GM21447 (cell line): ENCODE measurements around the gene TFDP1.

Experiments
- ATAC-seq: cut with Tn5 transposase; IDR thresholded peaks from one replicate; pipeline ENCODE4 v1.9.1; 2021; ENCODE audit not compliant: unreplicated experiment

TFDP1 gene, protein sequence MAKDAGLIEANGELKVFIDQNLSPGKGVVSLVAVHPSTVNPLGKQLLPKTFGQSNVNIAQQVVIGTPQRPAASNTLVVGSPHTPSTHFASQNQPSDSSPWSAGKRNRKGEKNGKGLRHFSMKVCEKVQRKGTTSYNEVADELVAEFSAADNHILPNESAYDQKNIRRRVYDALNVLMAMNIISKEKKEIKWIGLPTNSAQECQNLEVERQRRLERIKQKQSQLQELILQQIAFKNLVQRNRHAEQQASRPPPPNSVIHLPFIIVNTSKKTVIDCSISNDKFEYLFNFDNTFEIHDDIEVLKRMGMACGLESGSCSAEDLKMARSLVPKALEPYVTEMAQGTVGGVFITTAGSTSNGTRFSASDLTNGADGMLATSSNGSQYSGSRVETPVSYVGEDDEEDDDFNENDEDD

DNA sequence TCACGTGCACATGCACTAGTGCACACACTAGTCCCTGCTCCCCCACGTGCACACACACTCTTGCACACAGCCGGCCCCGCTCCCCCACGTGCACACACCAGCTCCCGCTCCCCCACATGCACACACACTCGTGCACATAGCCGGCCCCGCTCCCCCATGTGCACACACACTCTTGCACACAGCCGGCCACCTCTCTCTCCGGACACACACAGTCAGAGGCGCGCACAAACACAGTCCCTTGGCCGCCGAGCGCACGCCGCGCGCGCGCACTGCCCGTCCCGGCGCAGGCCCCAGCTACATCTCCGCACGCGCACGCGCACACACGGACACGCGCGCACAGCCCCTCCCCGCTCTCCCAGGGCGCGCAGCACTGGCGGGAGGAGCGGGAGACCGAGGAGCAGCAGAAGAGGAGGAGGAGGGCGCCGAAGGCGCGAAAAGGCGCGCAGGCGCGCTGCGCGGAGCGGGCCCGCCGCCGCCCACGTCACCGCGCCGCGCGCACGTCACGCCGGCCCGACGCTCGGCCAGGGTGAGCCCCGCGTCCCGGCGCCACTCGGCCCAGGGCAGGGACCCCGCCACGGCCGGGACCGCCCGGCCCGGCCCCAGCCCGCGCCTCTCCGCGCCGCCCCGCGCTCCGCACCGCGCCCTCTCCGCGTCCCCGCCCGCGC is at the start of gene TFDP1:
Gene TFDP1 (plus strand): TSS at position 549 of the 665 bp plus-strand sequence. CDS start 1,085 bp downstream, outside the sequence.
- ATAC-seq: peak; percentile 73

DNA sequence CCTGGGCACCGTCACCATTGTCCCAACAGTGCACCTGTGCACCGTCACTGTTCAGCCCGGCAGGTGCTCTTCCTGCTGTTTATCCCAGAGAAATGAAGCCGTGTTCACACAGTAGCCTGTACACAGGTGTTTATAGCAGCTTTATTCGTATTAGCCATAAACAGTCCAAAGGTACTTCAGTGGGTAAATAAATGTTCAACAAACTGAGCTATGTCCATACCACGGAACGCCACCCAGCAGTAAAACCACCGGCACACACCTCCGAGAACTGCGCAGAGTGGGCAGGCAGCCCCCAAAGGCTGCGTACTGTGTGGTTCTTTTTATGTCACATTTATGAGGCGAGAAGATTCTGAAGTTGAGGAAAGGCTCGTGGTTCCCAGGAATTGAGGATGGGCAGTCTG is 49.2 kb upstream of the TFDP1 start:
- no peak for ATAC-seq

DNA sequence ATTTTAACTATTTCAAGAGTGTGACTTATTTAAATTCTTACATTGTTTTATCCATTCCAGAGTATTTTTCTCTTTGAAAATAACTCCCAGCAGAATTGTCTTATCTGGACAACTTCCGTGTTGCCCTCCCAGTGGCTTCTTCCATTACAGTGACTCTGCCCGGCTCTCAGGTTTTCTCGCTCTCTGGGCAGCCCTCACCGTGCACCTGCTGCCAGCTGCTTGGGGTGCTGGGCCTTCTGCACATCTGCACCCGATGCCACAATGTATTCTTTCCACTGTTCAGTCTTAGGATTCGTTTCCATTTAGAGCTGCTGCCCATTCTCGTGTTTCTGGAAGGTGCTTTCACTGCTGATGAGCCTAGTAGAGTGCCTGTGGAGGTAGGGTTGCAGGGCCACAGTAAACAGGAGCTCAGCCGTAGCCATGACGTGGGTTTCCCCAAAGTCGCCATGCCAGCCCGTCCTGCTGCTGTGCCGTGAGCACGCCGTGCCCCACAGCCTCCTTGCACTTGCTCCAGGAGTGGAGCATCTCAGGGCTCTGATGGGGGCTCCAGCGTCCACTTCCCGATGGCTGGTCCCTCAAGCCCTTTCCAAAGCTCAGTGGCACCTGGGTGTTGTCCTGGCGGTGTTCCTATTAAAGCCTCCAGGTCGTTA is 48.0 kb upstream of the TFDP1 start:
- no peak for ATAC-seq

DNA sequence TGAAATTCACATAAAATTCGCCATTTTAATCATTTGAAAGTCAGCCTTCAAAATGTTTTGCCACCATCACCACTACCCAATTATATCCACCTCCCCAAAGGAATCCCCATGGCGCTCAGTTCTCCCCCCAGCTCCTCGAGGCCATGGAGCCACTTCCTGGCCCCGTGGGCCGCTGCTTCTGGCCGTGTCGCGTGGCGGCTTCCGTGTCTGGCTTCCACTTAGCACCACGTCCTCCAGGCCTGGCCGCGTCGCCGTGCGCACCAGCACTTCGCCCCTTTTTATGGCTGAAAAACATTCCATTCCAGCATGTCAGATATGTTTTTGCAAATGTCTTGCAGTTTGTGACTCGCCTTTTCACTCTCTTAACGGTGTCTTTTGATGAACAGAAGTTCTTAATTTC is 47.3 kb upstream of the TFDP1 start:
- ATAC-seq: no peak

DNA sequence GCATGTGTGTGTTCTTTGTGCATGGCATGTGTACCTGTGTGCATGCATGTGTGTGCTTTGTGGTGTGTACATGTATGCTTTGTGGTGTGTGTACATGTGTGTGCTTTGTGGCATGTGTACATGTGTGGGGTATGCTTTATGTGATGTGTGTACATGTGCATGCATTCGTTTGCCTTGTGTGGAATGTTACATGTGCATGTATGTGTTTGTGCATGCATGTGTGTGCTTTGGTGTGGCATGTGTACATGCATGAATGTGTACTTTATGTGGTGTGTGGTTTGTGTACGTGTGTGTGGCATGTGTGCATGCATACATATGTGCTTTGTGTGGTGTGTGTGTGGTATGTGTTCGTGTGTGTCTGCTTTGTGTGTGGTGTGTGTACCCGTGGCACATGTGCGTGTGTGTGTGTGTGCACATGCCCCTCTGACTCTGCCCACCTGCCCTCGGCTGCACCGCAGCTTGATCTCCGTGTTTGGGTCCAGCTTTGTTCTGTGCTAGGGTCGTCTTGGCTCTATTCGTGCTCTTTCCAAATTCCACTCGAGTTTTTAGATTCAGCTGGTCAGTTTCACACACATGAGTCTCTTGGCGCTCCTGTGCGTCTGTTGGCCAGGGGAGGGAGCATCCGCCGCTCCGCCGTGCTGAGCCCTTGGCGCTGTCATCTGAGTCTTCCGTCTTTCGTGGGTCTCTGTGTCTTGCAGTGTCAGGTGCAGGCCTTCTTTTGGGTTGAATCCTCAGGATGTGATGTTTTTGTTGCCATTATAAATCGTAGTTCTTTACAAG is 46.5 kb upstream of the TFDP1 start:
- no peak for ATAC-seq

DNA sequence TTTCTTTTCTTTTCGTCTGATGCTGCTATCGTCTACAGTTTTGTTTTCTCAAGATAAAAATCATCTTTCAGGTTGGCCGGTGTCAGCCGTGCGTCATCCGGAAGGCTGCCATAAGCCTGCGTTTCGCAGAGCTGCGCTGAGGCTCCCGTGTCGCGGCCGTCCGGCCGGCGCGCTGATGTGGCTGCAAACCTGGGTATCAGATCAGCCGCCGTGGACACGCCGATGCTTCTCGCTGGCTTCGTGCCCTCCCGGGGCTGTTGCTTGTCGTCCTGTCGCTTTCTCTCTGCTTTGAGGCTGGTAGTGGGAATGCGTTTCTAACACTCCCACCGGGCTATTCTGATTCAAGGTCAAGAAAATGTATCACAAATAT is 45.9 kb upstream of the TFDP1 start:
- no peak for ATAC-seq

DNA sequence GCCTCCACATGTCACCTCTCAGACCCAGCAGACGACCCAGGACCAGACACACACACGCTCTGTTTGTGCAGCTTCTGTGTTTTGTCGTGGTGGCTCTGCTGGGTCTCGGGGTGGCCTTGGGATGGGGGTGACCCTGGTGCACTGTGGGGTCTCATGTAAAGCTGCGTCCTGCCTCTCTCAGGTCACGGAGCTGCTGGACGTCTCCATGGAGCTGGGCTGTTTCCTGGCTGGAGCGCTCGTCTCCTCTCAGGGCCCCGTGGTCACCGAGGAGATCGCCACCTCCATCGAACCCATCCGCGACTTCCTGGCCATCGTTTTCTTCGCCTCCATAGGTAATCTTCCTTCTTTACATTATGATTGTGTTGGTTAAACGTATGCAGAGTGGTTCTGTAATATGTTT is 45.4 kb upstream of the TFDP1 start:
- no peak for ATAC-seq

DNA sequence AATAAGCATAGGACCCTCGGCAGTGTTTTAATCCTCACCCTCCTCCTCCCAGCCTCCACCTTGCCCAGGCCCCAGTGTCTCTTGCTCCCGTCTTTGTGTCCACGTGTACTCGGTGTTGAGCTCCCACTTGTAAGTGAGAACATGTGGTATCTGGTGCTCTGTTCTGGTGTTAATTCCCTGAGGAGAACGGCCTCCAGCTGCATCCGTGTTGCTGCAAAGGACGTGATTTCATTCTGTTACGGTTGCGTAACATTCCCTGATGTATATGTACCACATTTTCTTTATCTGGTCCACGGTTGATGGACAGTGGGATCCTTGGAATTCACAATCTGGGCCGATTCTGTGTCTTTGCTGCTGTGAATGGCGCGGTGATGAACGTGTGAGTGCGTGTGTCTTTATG is 44.7 kb upstream of the TFDP1 start:
- ATAC-seq: no peak

DNA sequence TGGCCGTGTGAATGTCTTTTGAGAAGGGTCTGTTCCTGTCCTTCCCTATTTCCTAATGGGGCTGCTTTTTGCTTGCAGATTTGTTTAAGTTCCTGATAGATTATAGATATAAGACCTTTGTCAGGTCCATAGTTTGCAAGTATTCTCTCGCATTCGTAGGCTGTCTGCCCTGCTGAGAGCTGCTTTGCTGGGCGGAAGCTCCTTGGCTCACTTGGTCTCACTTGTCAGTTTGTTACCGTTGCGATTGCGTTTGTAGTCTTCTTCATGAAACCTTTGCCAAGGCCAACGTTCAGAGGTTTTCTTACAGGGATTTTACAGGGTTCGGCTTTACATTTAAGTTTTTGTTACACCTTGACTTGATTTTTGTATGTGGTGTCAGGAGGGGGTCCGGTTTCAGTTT is 44.0 kb upstream of the TFDP1 start:
- ATAC-seq: no peak

DNA sequence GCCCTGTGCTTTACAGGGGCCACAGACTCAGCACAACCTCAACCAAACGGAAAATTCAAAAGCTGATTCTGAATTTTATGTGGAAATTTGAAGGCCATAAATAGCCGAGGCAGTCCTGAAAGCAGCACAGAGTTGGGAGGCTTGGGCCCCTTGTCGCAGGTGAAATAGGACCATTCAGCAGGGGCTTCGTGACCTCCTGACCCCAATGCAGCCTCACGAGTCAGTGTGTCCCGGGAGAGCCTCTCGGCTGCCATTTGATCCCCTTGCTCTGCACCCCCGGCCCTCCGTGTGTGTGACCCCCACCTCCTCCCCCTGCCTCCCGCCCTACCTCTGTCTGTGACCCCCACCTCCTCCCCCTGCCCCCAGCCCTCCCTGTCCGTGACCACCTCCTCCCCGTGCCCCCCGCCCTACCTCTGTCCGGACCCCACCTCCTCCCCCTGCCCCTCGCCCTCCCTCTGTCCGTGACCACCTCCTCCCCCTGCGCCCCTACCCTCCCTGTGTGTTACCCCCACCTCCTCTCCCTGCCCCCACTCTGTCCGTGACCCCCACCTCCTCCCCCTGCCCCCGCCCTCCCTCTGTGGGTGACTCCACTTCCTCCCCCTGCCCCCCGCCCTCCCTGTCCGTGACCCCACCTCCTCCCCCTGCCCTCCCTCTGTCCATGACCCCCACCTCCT is 41.7 kb upstream of the TFDP1 start:
- no peak for ATAC-seq

DNA sequence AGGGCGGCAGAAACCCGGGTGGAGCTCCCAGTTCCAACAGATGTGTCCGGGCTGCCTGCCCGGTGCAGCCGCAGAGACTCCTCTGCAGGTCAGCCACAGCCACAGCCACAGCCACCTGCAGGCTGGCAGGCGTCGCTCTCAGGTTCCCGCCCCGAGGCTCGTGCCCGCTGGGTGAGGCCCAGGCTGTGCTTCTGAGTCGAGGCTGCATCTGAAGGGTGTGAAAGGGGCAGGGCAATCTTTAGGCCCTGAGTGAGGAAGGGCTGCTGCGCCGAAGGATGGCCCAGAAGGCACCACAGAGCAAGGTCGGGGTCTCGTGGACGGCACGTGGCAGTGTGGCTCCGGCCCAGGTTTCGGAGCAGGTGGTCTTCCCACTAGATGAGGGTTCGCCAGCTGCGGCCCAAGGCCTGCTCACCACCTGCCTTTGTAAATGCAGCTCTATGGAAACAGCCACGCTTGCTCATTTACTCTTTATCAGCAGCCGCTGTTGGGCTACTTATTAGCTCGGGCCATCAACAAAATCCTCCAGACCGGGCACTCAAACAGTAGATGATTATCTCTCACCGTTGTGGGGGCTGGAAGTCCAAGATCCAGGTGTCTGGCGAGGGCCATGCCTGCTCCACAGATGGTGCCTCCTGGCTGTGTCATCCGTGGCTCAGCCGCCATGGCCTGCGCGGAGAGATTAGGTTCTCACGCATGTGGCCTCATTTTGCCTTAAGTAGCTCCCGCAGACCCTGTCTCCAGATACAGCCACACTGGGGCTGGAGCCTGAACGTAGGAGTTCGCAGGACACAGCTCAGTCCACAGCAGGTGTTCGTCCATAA is 40.3 kb upstream of the TFDP1 start:
- ATAC-seq: no peak

DNA sequence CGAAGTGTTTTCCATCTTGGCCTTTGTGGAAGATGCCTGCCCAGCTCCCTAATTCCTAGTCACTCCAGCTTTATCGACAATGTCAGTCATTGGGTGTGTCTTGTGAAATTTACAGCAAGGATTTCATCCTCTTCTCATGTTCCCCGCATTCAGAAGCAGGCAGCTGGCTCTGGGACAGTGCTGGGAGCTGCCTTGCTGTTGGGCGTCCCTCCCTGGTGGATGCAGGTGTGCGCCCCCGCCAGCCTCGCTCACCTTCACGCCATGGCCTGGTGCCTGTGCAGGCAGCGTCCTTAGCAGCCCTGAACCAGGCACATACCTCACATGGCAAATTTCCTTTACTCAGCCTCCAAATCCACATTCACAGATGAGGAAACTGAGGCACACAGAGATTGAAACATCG is 39.7 kb upstream of the TFDP1 start:
- ATAC-seq: no peak

DNA sequence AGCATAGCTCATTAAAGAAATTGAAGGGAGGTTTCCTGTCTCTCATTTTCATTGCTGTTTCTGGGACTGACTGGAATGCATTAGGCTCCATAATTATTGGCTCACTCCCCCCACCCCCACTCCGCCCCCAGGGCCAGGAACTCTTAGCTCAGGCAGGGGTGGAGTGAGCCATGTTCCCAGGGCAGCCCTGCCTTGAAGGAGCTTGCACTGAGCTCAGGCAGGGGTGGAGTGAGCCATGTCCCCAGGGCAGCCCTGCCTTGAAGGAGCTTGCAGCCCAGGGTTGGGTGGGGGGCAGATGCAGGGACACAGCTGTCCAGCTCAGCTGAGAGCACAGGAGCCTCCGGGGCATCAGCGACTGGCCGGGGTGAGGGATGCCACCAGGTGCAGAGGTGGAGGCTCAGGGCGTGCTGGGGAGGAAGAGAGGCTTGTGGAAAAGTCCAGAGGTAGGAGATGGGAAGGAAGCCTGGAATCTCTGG is 39.1 kb upstream of the TFDP1 start:
- no peak for ATAC-seq

DNA sequence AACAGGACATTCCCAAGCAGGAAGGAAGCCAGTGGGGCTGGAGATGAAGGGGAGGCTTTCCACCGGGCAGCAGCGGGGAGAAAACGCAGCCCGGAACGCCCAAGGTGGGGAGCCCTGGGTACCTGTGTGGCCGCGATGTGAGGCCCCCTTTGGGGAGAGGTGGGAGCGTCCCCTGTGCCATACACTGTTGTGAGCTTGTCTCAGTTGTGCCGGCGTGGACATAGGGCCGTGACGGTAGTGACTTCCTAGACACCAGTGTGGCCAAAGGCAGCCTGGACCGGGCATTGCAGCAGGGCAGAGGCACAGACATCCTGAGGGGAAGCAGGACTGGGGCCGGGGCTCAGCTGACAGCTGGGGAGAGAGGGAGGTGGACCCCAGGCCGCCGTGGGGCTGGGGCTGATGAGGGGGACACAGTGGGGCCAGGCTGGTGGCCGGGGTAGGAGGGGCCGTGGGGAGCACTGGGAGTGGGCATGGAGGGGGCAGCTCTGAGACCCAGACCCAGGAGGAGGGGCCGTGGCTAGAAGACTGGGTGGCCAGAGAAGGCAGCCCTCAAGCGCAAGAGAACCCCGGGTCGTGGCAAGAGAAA is 38.5 kb upstream of the TFDP1 start:
- no peak for ATAC-seq

DNA sequence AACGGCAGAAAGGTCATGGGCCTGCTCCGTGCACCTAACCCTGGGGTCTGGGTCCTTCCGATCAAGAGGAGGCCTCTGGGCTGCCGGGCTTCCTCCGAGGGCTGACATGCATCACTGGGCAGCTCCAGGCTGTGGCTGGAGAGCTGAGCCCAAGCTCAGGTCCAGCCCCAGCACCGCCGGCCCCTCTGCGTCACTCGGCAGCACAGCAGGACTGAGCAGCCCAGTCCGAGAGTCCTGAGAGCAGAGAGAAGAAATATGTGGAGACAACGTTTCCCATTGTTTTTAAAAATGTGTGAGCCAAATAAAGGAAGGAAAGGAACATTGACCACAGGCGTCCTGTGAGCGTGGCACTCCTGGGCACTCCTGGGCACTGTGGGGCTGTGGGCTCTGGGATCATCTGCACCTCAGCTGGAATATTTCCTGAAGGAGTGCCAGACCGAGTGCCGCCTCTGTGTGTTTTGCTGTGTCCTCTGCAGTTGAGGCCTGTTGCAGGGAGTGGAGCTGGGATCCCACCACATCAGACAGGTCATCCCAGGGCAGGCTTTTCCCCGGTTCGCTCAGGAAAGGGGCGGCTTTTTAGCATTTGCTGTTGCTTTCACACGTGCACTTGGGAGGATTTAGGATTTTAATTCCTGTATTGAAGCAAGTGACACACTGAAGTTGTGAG is 37.8 kb upstream of the TFDP1 start:
- no peak for ATAC-seq

DNA sequence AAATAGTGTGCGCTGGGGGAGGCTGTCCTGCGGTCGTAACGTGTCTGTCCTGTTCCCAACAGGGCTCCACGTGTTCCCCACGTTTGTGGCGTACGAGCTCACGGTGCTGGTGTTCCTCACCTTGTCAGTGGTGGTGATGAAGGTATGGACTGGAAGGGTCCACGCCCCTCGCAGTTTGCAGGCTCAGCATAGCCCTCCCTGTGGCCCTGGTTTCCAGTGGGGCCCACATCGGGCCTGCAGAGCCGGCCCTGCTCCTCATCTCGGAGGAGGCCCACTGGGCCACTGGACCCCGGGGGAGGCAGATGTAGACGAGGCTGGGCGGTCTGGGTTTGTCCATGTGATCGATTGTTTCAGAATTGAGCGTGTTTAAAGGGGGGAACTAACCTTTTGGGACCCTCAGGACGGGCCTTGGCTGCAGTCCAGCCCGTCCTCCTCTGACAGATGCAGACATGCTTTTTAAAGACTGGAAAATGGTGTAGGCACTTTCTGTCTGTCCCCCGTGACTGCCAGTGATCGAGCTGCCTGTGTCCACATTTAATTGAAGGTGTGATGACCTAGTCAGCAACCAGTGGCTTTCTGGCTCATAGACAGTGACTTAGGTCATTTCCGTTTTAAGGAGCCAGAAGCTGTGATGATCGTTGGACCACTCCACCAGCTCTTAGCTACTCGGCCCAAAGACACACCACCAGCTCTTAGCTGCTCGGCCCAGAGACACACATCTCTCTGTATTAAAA is 37.1 kb upstream of the TFDP1 start:
- no peak for ATAC-seq

DNA sequence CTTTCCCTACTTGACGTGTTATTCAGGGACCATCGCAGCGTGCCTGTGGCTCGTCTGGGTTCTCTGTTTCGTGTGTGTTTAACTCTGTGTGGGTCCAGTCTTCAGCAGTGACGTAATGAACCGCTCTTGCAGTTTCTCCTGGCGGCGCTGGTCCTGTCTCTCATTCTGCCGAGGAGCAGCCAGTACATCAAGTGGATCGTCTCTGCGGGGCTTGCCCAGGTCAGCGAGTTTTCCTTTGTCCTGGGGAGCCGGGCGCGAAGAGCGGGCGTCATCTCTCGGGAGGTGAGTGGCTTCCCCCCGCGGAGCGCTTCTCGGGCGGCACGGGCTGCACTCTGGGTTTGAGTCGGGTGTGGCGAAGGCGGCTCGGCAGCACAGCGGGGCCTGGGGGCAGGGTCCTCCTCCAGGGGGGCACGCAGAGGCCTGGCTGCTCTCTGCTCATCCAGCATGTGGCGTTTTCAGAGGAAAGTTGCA is 36.3 kb upstream of the TFDP1 start:
- ATAC-seq: no peak
